GM12875 (cell line): Measurements from ENCODE around the gene NCAM1.

Source experiments
- H3K4me3 ChIP-seq: one replicate; pipeline ENCODE4 v1.5.1; 2011; ENCODE audit warnings: low read depth, low read length, control low read depth
- TF ChIP-seq, protein P1 (sequence below): IDR thresholded peaks from 2 replicates; pipeline ENCODE4 v1.5.1; 2011; ENCODE audit warnings: low read depth, mild to moderate bottlenecking, control low read depth, inconsistent platforms, low read length, moderate library complexity, borderline replicate concordance; ENCODE audit not compliant: insufficient read depth

Gene NCAM1

DNA sequence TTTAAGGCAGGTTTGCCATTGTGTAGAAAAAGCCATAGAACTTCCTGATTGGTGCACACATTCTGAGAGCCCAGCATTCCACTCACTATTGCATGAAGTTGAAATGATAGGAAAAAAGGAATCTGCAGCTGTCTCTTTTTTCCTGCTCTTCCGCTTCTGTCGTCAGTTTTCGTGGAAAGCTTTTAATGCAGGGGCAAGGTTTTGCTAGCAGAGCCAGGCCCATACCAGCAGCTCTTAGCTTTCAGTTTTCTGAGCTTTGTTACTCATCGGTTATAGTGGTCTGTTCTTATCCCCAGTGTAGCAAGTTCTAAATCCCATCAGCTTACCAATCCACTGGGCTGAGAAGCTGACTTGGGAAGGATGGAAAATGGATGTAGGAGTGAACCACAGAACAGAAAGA lies 190.3 kb downstream of the NCAM1 start:
- TF ChIP-seq, protein P1, sequence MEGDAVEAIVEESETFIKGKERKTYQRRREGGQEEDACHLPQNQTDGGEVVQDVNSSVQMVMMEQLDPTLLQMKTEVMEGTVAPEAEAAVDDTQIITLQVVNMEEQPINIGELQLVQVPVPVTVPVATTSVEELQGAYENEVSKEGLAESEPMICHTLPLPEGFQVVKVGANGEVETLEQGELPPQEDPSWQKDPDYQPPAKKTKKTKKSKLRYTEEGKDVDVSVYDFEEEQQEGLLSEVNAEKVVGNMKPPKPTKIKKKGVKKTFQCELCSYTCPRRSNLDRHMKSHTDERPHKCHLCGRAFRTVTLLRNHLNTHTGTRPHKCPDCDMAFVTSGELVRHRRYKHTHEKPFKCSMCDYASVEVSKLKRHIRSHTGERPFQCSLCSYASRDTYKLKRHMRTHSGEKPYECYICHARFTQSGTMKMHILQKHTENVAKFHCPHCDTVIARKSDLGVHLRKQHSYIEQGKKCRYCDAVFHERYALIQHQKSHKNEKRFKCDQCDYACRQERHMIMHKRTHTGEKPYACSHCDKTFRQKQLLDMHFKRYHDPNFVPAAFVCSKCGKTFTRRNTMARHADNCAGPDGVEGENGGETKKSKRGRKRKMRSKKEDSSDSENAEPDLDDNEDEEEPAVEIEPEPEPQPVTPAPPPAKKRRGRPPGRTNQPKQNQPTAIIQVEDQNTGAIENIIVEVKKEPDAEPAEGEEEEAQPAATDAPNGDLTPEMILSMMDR, result no peak

DNA sequence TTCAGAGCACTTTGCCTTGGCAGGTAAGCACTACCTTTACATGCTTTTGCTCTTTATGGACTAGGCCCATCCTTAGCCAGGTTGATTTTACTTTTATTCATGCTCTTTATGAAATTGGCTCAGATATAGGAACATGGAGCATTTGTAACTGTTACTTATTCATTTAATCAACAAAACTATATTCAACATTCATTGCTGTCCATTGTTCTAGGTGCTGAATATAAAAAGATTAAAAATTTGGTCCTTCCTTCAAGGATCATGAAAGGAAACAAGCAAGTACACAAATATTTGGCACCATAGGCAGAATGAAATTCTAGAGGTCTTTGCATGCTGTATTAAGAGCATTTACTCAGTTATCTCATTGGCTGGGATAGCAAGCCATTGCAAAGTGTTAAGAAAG lies 191.3 kb downstream of the NCAM1 start:
- H3K4me3 ChIP-seq, result no peak overlapping the region
- TF ChIP-seq, protein P1, result no peak

More for the DNA sequence above, 190.3 kb downstream of the NCAM1 start:
- no peak overlapping the region for H3K4me3 ChIP-seq

DNA sequence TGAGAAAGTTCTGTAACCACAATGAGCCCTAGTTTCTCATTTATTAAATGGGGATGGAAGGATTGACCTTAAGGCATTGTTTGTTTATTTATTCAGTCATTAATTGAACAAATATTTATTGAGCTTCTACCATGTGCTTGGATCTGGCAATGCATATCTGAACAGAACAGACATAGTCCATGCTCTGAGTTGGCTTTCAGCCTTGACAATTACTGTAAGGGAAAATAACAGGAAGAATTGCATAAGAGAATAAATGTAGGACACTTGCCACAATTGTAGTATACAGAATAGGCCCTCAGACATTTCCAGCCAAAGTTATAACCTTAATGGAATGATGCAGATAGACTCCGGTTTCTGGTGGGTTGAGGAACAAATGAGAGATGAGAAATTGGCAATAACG lies 192.6 kb downstream of the NCAM1 start:
- TF ChIP-seq, protein P1, result no peak
- H3K4me3 ChIP-seq, result no peak overlapping the region

DNA sequence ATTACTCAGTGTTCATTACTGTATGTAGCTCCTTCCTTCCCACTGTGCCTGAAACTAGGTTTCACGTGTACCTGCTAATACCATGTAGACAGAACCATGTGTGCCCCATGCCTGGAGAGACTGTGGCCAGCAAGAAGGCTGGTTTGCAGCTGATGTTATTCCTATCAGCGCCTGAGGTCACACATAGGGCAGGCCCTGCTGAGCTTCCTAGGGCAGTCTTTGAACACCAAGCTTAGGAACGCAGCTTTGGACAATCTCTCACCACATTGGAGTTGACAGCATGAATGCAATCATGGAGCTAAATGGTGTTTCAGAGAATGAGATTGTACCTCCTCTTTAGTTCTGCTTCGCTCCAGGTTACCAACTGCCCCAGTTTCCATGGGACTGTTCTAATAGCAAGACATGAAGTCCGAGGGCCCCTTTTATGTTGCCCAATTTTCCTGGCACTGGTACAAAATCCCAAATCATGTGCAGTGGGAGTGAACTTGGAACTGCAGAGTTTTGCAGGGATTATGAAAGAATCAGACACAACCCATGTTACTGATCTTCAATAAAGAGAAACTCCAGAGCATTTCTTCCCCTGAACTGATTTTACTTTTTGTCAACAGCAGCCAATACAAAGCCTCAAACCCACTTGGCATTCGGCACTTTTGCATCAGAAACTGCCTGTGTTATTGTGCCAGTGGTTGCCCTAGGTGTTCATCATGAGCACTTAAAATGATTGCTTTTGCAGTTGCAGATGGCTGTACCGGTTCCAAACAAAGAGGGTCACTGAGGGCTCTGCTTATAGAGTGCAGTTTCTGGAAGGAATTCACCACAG lies 199.0 kb downstream of the NCAM1 start:
- TF ChIP-seq, protein P1, result no peak
- no peak overlapping the region for H3K4me3 ChIP-seq

DNA sequence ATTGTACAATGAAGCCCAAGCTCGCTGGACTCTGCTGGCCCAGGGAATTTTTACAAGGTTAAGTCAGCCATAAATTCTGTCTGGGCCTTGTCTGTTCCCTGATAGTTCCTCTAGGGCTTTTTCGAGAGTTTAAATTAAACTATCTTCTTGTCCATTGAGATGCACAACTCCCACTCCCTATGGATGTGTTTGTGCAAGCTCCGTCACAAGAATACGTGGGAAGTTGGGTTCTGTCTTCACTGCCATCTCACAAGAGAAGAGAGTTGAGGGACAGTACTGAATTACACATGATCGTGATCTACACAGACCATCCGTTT lies 199.5 kb downstream of the NCAM1 start:
- no peak overlapping the region for H3K4me3 ChIP-seq
- TF ChIP-seq, protein P1, result no peak

DNA sequence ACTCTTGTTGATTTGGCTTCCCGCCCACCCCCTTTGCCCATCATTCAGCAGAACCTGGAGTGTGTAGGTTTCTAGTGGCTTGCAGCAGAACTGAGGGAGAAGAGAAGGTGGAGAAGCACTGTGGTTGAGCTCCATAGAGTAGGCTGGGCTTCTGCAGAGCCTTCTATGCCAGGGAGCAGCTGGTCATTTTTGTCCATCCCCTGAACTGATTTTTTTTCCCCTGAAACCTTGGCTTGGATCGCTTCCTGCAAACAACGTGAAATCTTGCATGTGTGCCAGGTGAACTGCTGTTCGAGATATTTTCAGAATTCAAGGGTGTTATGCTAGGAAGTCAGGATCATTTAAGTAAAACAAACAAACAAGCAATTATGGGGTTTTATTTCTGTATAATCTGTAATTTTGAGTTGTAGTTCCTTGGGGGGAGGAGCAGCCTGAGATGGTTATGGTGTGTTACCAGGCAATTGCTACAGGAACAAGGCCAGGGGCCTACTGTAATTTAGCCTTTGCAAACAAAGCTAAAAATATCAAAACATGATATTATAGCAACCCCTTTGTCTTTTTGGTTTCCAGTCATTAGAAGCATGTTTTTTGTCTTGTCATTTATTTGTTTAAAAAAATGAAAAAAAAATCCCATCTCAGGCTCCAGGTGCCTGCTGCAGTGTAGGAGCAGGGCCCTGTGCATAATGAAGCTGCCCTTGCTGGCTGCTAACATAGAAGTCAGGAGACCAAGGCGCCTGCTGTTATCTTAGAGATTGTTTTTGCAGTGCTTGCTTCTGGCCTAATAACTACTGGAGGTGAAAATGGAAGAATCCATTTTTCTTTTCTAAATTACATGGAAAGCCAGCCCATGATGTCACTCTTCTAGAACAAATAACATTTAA lies 200.7 kb downstream of the NCAM1 start:
- TF ChIP-seq, protein P1, result no peak
- no peak overlapping the region for H3K4me3 ChIP-seq
